Adrenal gland (tissue), 5 donors: ENCODE data around the gene SH2D2A.

Experiments
- POLR2A ChIP-seq, 2 donors: fragments of 450-650 bp; IDR thresholded peaks; one replicate each; pipeline ENCODE4 v1.6.1; 2017; ENCODE audit warnings: antibody characterized with exemption in 2 of 2, mild to moderate bottlenecking in 2 of 2, moderate library complexity in 1 of 2
- TF ChIP-seq, protein P1 (sequence below), 6 experiments: fragments of 450-650 bp in 4 of 6; fragments of 200-600 bp in 2 of 6; sonication (generic) in 1 of 6; IDR thresholded peaks; 1 replicate in 5 of 6; 2 replicates in 1 of 6; pipeline versions ENCODE4 v1.5.1 to v1.8.0; 2016 to 2021; ENCODE audit warnings: antibody characterized with exemption in 6 of 6, mild to moderate bottlenecking in 2 of 6, moderate library complexity in 1 of 6
- donor health status: DM: no; HTN: no; CAD: no.

GRCh38 chr1:156853761-156854160 is 37.1 kb upstream of the SH2D2A start:
- TF ChIP-seq POLR2A (IDR thresholded peaks at IDR 0.05) = no peak
- TF ChIP-seq, protein P1, sequence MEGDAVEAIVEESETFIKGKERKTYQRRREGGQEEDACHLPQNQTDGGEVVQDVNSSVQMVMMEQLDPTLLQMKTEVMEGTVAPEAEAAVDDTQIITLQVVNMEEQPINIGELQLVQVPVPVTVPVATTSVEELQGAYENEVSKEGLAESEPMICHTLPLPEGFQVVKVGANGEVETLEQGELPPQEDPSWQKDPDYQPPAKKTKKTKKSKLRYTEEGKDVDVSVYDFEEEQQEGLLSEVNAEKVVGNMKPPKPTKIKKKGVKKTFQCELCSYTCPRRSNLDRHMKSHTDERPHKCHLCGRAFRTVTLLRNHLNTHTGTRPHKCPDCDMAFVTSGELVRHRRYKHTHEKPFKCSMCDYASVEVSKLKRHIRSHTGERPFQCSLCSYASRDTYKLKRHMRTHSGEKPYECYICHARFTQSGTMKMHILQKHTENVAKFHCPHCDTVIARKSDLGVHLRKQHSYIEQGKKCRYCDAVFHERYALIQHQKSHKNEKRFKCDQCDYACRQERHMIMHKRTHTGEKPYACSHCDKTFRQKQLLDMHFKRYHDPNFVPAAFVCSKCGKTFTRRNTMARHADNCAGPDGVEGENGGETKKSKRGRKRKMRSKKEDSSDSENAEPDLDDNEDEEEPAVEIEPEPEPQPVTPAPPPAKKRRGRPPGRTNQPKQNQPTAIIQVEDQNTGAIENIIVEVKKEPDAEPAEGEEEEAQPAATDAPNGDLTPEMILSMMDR (IDR thresholded peaks at IDR 0.05) = no peak
